ENCODE measurements around the gene ZNF345. TPM values are rescaled to one million over a fixed set of nuclear protein-coding genes. Genes with fewer than 3 reads are reported as not detected.

The ZNF345 gene
- total RNA-seq, 4 donors from 2014 or later, result 3.5 to 17.0 (median 9.1) TPM

GRCh38 chr19:36894849-36895383 lies 44.2 kb downstream of the ZNF345 start:
- Histone ChIP-seq H3K4me3 (no peak overlapping the region), H3K27me3 (no peaks in the 10 kb centered on the region), H3K4me1 (no peaks in the 10 kb centered on the region), H3K27ac (no peak overlapping the region), H3K36me3 (peaks cover 93% of the 10 kb centered on the region), H3K9me3 (peaks cover 89% of the 10 kb centered on the region)
- 98% methylated on average over 2 of the region's 2 CpGs for WGBS
- TF ChIP-seq POLR2A (IDR thresholded peaks at IDR 0.05), result no peak
- no peak for TF ChIP-seq POLR2AphosphoS5 (IDR thresholded peaks at IDR 0.05)
- no peak for TF ChIP-seq EP300 (IDR thresholded peaks at IDR 0.05)
- no peak for TF ChIP-seq CTCF (IDR thresholded peaks at IDR 0.05)
- DNase-seq (ENCODE audit: low spot score in 2 of 2), result no peak

- TF ChIP-seq POLR2A (IDR thresholded peaks at IDR 0.05), result no peak
- no peak for TF ChIP-seq POLR2AphosphoS5 (IDR thresholded peaks at IDR 0.05)
- no peak for TF ChIP-seq CTCF (IDR thresholded peaks at IDR 0.05)
- no peak for TF ChIP-seq EP300 (IDR thresholded peaks at IDR 0.05)
- H3K9me3 ChIP-seq, result peaks cover 72% of the 10 kb centered on the region
- H3K27me3 ChIP-seq, result no peaks in the 10 kb centered on the region
- H3K4me1 ChIP-seq, result no peaks in the 10 kb centered on the region
- DNase-seq (ENCODE audit: low spot score in 2 of 2), result no peak
- peaks cover 92% of the 10 kb centered on the region for H3K36me3 ChIP-seq
- WGBS, result 75% methylated on average over 4 of the region's 4 CpGs
- no peak overlapping the region for H3K27ac ChIP-seq
- H3K4me3 ChIP-seq, result no peak overlapping the region
Measured at GRCh38 chr19:36898422-36898821, 47.7 kb downstream of the ZNF345 start.

GRCh38 chr19:36915992-36916830 lies 65.5 kb downstream of the ZNF345 start, which contains the start of the genes ZNF568 and ZNF829:
Gene ZNF568, plus strand, starts transcription at chr19:36916332. Its CDS starts 6,439 bp downstream, at chr19:36922771.
Gene ZNF829, minus strand, starts transcription at chr19:36916291. Its CDS starts 1,124 bp downstream, at chr19:36915167.
- WGBS, result 1% methylated on average over 35 of the region's 57 CpGs
- H3K9me3 ChIP-seq, result peaks cover 11% of the 10 kb centered on the region

GRCh38 chr19:36916991-36917390 lies 66.3 kb downstream of the ZNF345 start:
- peaks cover 3% of the 10 kb centered on the region for H3K9me3 ChIP-seq
- peak overlapping the region; percentile 89 for H3K27ac ChIP-seq
- no peak for DNase-seq (ENCODE audit: low spot score in 2 of 2)
- H3K4me1 ChIP-seq, result peaks cover 20% of the 10 kb centered on the region
- 42% methylated on average over 7 of the region's 7 CpGs for WGBS
- TF ChIP-seq CTCF (IDR thresholded peaks at IDR 0.05), result no peak
- no peak for TF ChIP-seq POLR2AphosphoS5 (IDR thresholded peaks at IDR 0.05)
- TF ChIP-seq EP300 (IDR thresholded peaks at IDR 0.05), result no peak
- no peak for TF ChIP-seq POLR2A (IDR thresholded peaks at IDR 0.05)
- H3K36me3 ChIP-seq, result peaks cover 43% of the 10 kb centered on the region
- H3K4me3 ChIP-seq, result peak overlapping the region; percentile 86
- H3K27me3 ChIP-seq, result no peaks in the 10 kb centered on the region

More at GRCh38 chr19:36915992-36916830, 65.5 kb downstream of the ZNF345 start, which contains the start of the genes ZNF568 and ZNF829:
- DNase-seq (ENCODE audit: low spot score in 2 of 2), result peak; percentile 92 to 94
- H3K4me3 ChIP-seq, result peak within 1 kb of the TSS; percentile 86
- H3K27me3 ChIP-seq, result no peaks in the 10 kb centered on the region
- TF ChIP-seq POLR2A (IDR thresholded peaks at IDR 0.05) (no peak), CTCF (IDR thresholded peaks at IDR 0.05) (peak; percentile 48 to 70), POLR2AphosphoS5 (IDR thresholded peaks at IDR 0.05) (peak in 1 of 3 donors; percentile 52), EP300 (IDR thresholded peaks at IDR 0.05) (no peak)
- H3K27ac ChIP-seq, result peak within 1 kb of the TSS; percentile 89
- peaks cover 20% of the 10 kb centered on the region for H3K4me1 ChIP-seq
- H3K36me3 ChIP-seq, result peaks cover 43% of the 10 kb centered on the region

- no peak for DNase-seq (ENCODE audit: low spot score in 2 of 2)
- H3K36me3 ChIP-seq, result peaks cover 50% of the 10 kb centered on the region
- H3K27me3 ChIP-seq, result no peaks in the 10 kb centered on the region
- TF ChIP-seq POLR2A (IDR thresholded peaks at IDR 0.05), result no peak
- no peak for TF ChIP-seq CTCF (IDR thresholded peaks at IDR 0.05)
- TF ChIP-seq POLR2AphosphoS5 (IDR thresholded peaks at IDR 0.05), result no peak
- TF ChIP-seq EP300 (IDR thresholded peaks at IDR 0.05), result no peak
- WGBS, result 96% methylated on average over 9 of the region's 9 CpGs
- H3K9me3 ChIP-seq, result peaks cover 6% of the 10 kb centered on the region
- no peak overlapping the region for H3K27ac ChIP-seq
- H3K4me3 ChIP-seq, result no peak overlapping the region
- peaks cover 20% of the 10 kb centered on the region for H3K4me1 ChIP-seq
Measured at GRCh38 chr19:36918090-36918489, 67.4 kb downstream of the ZNF345 start.
